Naive thymus-derived CD4-positive, alpha-beta T cell (primary cell): ENCODE data around the gene COPS7A. TPM values are rescaled to one million over a fixed set of nuclear protein-coding genes. Genes with fewer than 3 reads are reported as not detected.

Experiments used
- ATAC-seq: fragments of 150-1000 bp; cut with Tn5 transposase; 2 replicates; pipeline ENCODE4 v1.10.0; 2021; ENCODE audit warnings: mild to moderate bottlenecking, moderate library complexity
- CTCF ChIA-PET: fragments of 350-600 bp; sonication (Branson Sonifier 250); formaldehyde crosslinking; loops from one replicate; lab custom pipeline; 2021; ENCODE audit warnings: antibody characterized with exemption; lab: Charles Lee
- POLR2A ChIA-PET: fragments of 350-600 bp; sonication (Branson Sonifier 250); formaldehyde crosslinking; loops from one replicate; lab custom pipeline; 2021; ENCODE audit warnings: antibody characterized with exemption, inconsistent platforms; lab: Charles Lee
- DNase-seq, 9 donors: peaks; one replicate each; pipeline versions ENCODE4 v3.0.0 to v3.0.0-alpha.2; 2020 to 2022; ENCODE audit warnings: mixed read lengths in 1 of 9
- H3K27ac ChIP-seq: one replicate; pipeline ENCODE4 v1.7.0; 2013; ENCODE audit warnings: mild to moderate bottlenecking, low read depth, low read length, moderate library complexity
- H3K27me3 ChIP-seq, 2 donors: one replicate each; pipeline ENCODE4 v1.7.0; 2013; ENCODE audit warnings: low read length in 2 of 2, mild to moderate bottlenecking in 2 of 2, moderate library complexity in 2 of 2; ENCODE audit not compliant: control insufficient read depth in 2 of 2, insufficient read depth in 2 of 2
- H3K36me3 ChIP-seq, 3 experiments: 1 replicate in 2 of 3; 2 replicates in 1 of 3; pipeline ENCODE4 v1.7.0; 2013; ENCODE audit warnings: low read length in 3 of 3, mild to moderate bottlenecking in 3 of 3, moderate library complexity in 1 of 3; ENCODE audit not compliant: insufficient read depth in 3 of 3, control insufficient read depth in 2 of 3
- H3K4me1 ChIP-seq, 2 donors: one replicate each; pipeline ENCODE4 v1.7.0; 2013; ENCODE audit warnings: low read length in 2 of 2, mild to moderate bottlenecking in 2 of 2, moderate library complexity in 1 of 2; ENCODE audit not compliant: control insufficient read depth in 2 of 2, insufficient read depth in 2 of 2
- H3K4me3 ChIP-seq: 2 replicates; pipeline ENCODE4 v1.7.0; 2013; ENCODE audit warnings: mild to moderate bottlenecking, low read length
- H3K9me3 ChIP-seq, 3 experiments: 1 replicate in 2 of 3; 2 replicates in 1 of 3; pipeline ENCODE4 v1.7.0; 2013; ENCODE audit warnings: low read length in 3 of 3; ENCODE audit not compliant: control insufficient read depth in 2 of 3
- H3K27ac Mint-ChIP-seq, 9 donors: one replicate each; pipeline ENCODE4 v1.8.0; 2020 to 2022; ENCODE audit warnings: mixed read lengths in 9 of 9, mild to moderate bottlenecking in 8 of 9, moderate library complexity in 5 of 9, inconsistent platforms in 2 of 9
- H3K27me3 Mint-ChIP-seq, 5 donors: one replicate each; pipeline ENCODE4 v1.8.0; 2021 to 2022; ENCODE audit warnings: mixed read lengths in 5 of 5, mild to moderate bottlenecking in 1 of 5
- H3K36me3 Mint-ChIP-seq, 5 donors: one replicate each; pipeline ENCODE4 v1.8.0; 2020 to 2022; ENCODE audit warnings: mixed read lengths in 5 of 5, mild to moderate bottlenecking in 3 of 5, inconsistent platforms in 1 of 5
- H3K4me1 Mint-ChIP-seq, 7 donors: one replicate each; pipeline ENCODE4 v1.8.0; 2020 to 2022; ENCODE audit warnings: mixed read lengths in 7 of 7, mild to moderate bottlenecking in 3 of 7, inconsistent platforms in 1 of 7
- H3K4me3 Mint-ChIP-seq, 10 donors: one replicate each; pipeline ENCODE4 v1.8.0; 2020 to 2022; ENCODE audit warnings: mild to moderate bottlenecking in 10 of 10, mixed read lengths in 10 of 10, moderate library complexity in 6 of 10, inconsistent platforms in 2 of 10
- H3K9me3 Mint-ChIP-seq, 11 donors: one replicate each; pipeline ENCODE4 v1.8.0; 2020 to 2022; ENCODE audit warnings: mixed read lengths in 11 of 11, mild to moderate bottlenecking in 4 of 11, inconsistent platforms in 1 of 11, moderate library complexity in 1 of 11
- intact Hi-C, 2 donors: fragments of 100-400 bp; cut with micrococcal nuclease; formaldehyde crosslinking; loops; one replicate each; pipeline ENCODE4 v1.15.1; 2023
- polyA plus RNA-seq, 2 donors: library from polyadenylated mRNA; unstranded; fragments of 300-500 nt; fragmentation: Illumina TruSeq; gene quantifications; one replicate each; pipeline ENCODE4 v1.2.3, GENCODE V29; 2021
- total RNA-seq, 6 experiments: library from RNA in 5 of 6; stranded (reverse) in 5 of 6; gene quantifications; 1 replicate in 5 of 6; 2 replicates in 1 of 6; pipeline ENCODE4 v1.2.3 and lab custom pipeline; 2021 to 2026

Gene COPS7A
- total and polyA plus RNA-seq, 7 experiments from 2014 or later: 21.9 to 48.0 (median 36.0) TPM

- ATAC-seq (peak; percentile 88), DNase-seq (peak in 7 of 9 donors; percentile 40 to 69 (median 55))
- ChIA-PET POLR2A (interaction anchor here (0.8 to 3.2 kb wide), 3 partner anchors 10 to 11 kb away, joined by 4 to 18 read pairs (median 4); partner anchors contain the start of gene MLF2), CTCF (interaction anchor here (1.1 to 2.5 kb wide), 2 partner anchors 11 to 15 kb away, joined by 3 to 12 read pairs; partner anchors contain the start of gene MLF2)
- Mint-ChIP-seq H3K27me3 (peaks cover 5 to 38% (median 26%) of the 10 kb centered on the region in 5 donors), H3K4me1 (peaks cover 22 to 38% (median 31%) of the 10 kb centered on the region in 7 donors), H3K4me3 (peak overlapping the region; percentile 18 to 96 (median 67)), H3K36me3 (peaks cover 0 to 2% (median 0%) of the 10 kb centered on the region in 5 donors), H3K9me3 (no peaks in the 10 kb centered on the region), H3K27ac (peak overlapping the region in 4 of 9 donors; percentile 9 to 71 (median 43))
- intact Hi-C loops: loop anchor here in 1 of 2 donors (1.0 to 10.0 kb wide), 3 partner anchors 8 to 191 kb away; partner anchors contain the start of genes LAG3, MLF2 and PTPN6
- Histone ChIP-seq H3K36me3 (no peaks in the 10 kb centered on the region), H3K4me1 (peaks cover 7 to 16% of the 10 kb centered on the region in 2 donors), H3K27ac (no peak overlapping the region), H3K4me3 (no peak overlapping the region), H3K9me3 (no peaks in the 10 kb centered on the region), H3K27me3 (no peaks in the 10 kb centered on the region)
Observed at GRCh38 chr12:6764011-6764828, 40.4 kb downstream of the COPS7A start.

GRCh38 chr12:6765048-6765633 lies 41.3 kb downstream of the COPS7A start:
- H3K36me3 ChIP-seq: no peaks in the 10 kb centered on the region
- H3K4me1 Mint-ChIP-seq: peaks cover 22 to 45% (median 31%) of the 10 kb centered on the region in 7 donors
- no peak for DNase-seq
- ATAC-seq: no peak
- H3K4me3 Mint-ChIP-seq: peak overlapping the region; percentile 67 to 96 (median 80)
- peaks cover 7 to 16% of the 10 kb centered on the region in 2 donors for H3K4me1 ChIP-seq
- H3K27ac Mint-ChIP-seq: peak overlapping the region in 6 of 9 donors; percentile 12 to 65 (median 48)
- H3K9me3 ChIP-seq: no peaks in the 10 kb centered on the region
- CTCF ChIA-PET: interaction anchor here (0.7 to 3.6 kb wide), 4 partner anchors 17 to 321 kb away, joined by 3 to 24 read pairs (median 8); no protein-coding TSS in a partner anchor
- H3K27me3 Mint-ChIP-seq: peaks cover 5 to 38% (median 26%) of the 10 kb centered on the region in 5 donors
- intact Hi-C loops: loop anchor here in 1 of 2 donors (10.0 kb wide), 1 partner anchor 190 kb away; the partner anchor contains the start of gene PTPN6
- H3K27ac ChIP-seq: no peak overlapping the region
- H3K9me3 Mint-ChIP-seq: no peaks in the 10 kb centered on the region
- POLR2A ChIA-PET: interaction anchor here (0.6 to 3.2 kb wide), 12 partner anchors 9 to 356 kb away, joined by 3 to 18 read pairs (median 4); partner anchors contain the start of genes CD4, COPS7A, MLF2 and P3H3
- no peaks in the 10 kb centered on the region for H3K27me3 ChIP-seq
- H3K4me3 ChIP-seq: no peak overlapping the region
- H3K36me3 Mint-ChIP-seq: peaks cover 0 to 2% (median 0%) of the 10 kb centered on the region in 5 donors

GRCh38 chr12:6765634-6766581 lies 42.1 kb downstream of the COPS7A start, which contains the start of gene PTMS:
TSS of gene PTMS (plus strand) at chr12:6766363. CDS start at chr12:6766706, 343 bp downstream.
- ATAC-seq (peak; percentile 1), DNase-seq (peak in 1 of 9 donors; percentile 78)
- Mint-ChIP-seq H3K36me3 (peaks cover 0 to 2% (median 0%) of the 10 kb centered on the region in 5 donors), H3K4me1 (peaks cover 22 to 49% (median 33%) of the 10 kb centered on the region in 7 donors), H3K4me3 (peak within 1 kb of the TSS; percentile 82 to 96 (median 88)), H3K27me3 (peaks cover 5 to 45% (median 26%) of the 10 kb centered on the region in 5 donors), H3K9me3 (no peaks in the 10 kb centered on the region), H3K27ac (peak within 1 kb of the TSS; percentile 12 to 88 (median 62))
- POLR2A ChIA-PET: interaction anchor here (0.6 to 3.2 kb wide), 14 partner anchors 8 to 357 kb away, joined by 3 to 18 read pairs (median 4); partner anchors contain the start of genes CD4, COPS7A, GPR162 and MLF2
- H3K36me3 ChIP-seq: no peaks in the 10 kb centered on the region
- intact Hi-C loops: loop anchor here (1.0 to 10.0 kb wide), 2 partner anchors 13 to 189 kb away; partner anchors contain the start of genes MLF2 (in 1 of the 2) and PTPN6 (in 1 of the 2)
- H3K9me3 ChIP-seq: no peaks in the 10 kb centered on the region
- CTCF ChIA-PET: interaction anchor here (0.7 to 3.6 kb wide), 11 partner anchors 9 to 322 kb away, joined by 3 to 24 read pairs (median 6); partner anchors contain the start of genes CD4 and MLF2
- H3K27me3 ChIP-seq: no peaks in the 10 kb centered on the region
- H3K27ac ChIP-seq: no peak within 1 kb of the TSS
- peaks cover 7 to 16% of the 10 kb centered on the region in 2 donors for H3K4me1 ChIP-seq
- peak within 1 kb of the TSS; percentile 51 for H3K4me3 ChIP-seq

DNA sequence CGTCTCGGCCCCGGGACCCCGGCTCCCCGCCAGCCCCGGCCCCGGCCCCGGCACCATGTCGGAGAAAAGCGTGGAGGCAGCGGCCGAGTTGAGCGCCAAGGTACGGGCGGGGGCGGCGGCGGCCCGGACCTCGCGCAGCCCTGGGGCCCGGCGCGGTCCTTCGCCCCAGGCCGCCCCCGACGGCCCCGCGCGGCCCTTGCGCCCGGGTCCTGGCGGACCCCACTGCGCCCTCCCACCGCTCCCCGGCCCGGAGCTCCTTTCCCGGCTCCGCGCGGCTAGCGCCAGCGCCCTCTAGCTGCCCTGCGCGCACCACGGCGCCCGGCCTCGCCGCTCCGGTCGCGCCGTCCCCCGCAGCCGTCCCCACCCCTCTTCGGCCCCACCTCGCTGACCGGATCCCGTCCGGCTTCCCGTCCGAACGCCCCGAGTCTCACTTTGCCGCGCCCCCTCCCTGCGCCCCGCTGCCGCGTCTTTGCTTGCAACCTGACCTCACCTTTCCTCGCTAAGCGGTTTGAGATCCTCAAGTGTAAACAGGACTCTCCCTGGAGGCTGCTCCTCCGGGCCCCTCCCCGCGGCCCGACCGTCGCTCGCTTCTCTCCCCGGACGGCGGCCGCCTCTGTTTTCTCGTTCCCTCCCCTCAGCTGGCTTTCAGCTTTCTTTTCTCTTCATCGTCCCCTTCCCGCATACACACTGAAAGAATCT lies 43.0 kb downstream of the COPS7A start:
- no peaks in the 10 kb centered on the region for H3K36me3 ChIP-seq
- Mint-ChIP-seq H3K27me3 (peaks cover 5 to 46% (median 26%) of the 10 kb centered on the region in 5 donors), H3K9me3 (no peaks in the 10 kb centered on the region), H3K36me3 (peaks cover 0 to 2% (median 0%) of the 10 kb centered on the region in 5 donors), H3K4me1 (peaks cover 27 to 58% (median 39%) of the 10 kb centered on the region in 7 donors), H3K4me3 (peak overlapping the region; percentile 82 to 96 (median 88)), H3K27ac (peak overlapping the region in 6 of 9 donors; percentile 33 to 88 (median 66))
- H3K9me3 ChIP-seq: no peaks in the 10 kb centered on the region
- ChIA-PET POLR2A (interaction anchor here (1.0 to 3.2 kb wide), 9 partner anchors 10 to 55 kb away, joined by 3 to 18 read pairs (median 6); partner anchors contain the start of genes CD4, COPS7A, GPR162 and MLF2), CTCF (interaction anchor here (0.6 to 3.6 kb wide), 11 partner anchors 8 to 68 kb away, joined by 3 to 24 read pairs (median 6); partner anchors contain the start of genes CD4 and MLF2)
- peak overlapping the region; percentile 51 for H3K4me3 ChIP-seq
- ATAC-seq (peak; percentile 83), DNase-seq (peak in 7 of 9 donors; percentile 28 to 82 (median 44))
- H3K4me1 ChIP-seq: peaks cover 7 to 25% of the 10 kb centered on the region in 2 donors
- H3K27me3 ChIP-seq: no peaks in the 10 kb centered on the region
- no peak overlapping the region for H3K27ac ChIP-seq
- intact Hi-C loops: loop anchor here (1.0 to 10.0 kb wide), 4 partner anchors 13 to 188 kb away; partner anchors contain the start of genes MLF2 (in 1 of the 2) and PTPN6 (in 1 of the 2)
